ENCODE measurements around the gene NFATC4.
"Not testable (repeated sequence)": the region's sequence is repeated elsewhere in the genome, so short reads cannot be mapped to it uniquely, and the experiment has no call there.

The NFATC4 gene

GRCh38 chr14:24365600-24366412 lies 2.2 kb upstream of the NFATC4 start:
- H3K36me3 ChIP-seq (ENCODE audit: insufficient read depth, low read length) = no peaks in the 10 kb centered on the region
- peaks cover 6% of the 10 kb centered on the region for H3K27me3 ChIP-seq (ENCODE audit: insufficient read depth, low read length)
- no peaks in the 10 kb centered on the region for H3K9me3 ChIP-seq (ENCODE audit: low read length)
- H3K4me3 ChIP-seq (ENCODE audit: low read length) = peak overlapping the region; percentile 83
- H3K4me1 ChIP-seq (ENCODE audit: insufficient read depth, low read length) = peaks cover 13% of the 10 kb centered on the region
- H2AFZ ChIP-seq (ENCODE audit: low read depth, low read length) = peak overlapping the region; percentile 70

DNA sequence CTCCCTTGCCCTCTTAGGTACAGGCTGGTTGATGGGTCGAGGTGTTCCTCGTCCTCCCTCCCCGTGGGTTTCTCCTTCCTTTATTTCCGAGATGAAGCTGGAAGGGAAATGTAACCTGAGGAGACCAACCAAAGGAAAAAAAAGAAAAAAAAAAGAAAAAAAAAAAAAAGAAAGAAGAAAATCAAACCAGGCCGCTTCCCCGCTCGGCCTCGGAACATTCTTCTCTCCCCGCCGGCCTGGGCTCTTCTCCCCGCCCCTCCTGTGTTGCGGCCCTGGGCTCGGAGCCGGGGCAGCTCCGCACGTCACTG lies 1.6 kb upstream of the NFATC4 start:
- H2AFZ ChIP-seq (ENCODE audit: low read depth, low read length) = peak overlapping the region; percentile 95
- no peaks in the 10 kb centered on the region for H3K9me3 ChIP-seq (ENCODE audit: low read length)
- H3K27me3 ChIP-seq (ENCODE audit: insufficient read depth, low read length) = peaks cover 6% of the 10 kb centered on the region
- H3K4me1 ChIP-seq (ENCODE audit: insufficient read depth, low read length) = peaks cover 13% of the 10 kb centered on the region
- H3K36me3 ChIP-seq (ENCODE audit: insufficient read depth, low read length) = peaks cover 2% of the 10 kb centered on the region
- peak overlapping the region; percentile 83 for H3K4me3 ChIP-seq (ENCODE audit: low read length)

GRCh38 chr14:24366721-24367513 lies 1.1 kb upstream of the NFATC4 start:
- Histone ChIP-seq H3K4me1 (ENCODE audit: insufficient read depth, low read length) (peaks cover 13% of the 10 kb centered on the region), H3K4me3 (ENCODE audit: low read length) (peak overlapping the region; percentile 83), H3K27me3 (ENCODE audit: insufficient read depth, low read length) (peaks cover 4% of the 10 kb centered on the region), H2AFZ (ENCODE audit: low read depth, low read length) (peak overlapping the region; percentile 95), H3K9me3 (ENCODE audit: low read length) (no peaks in the 10 kb centered on the region), H3K36me3 (ENCODE audit: insufficient read depth, low read length) (peaks cover 3% of the 10 kb centered on the region)

- peak overlapping the region; percentile 83 for H3K4me3 ChIP-seq (ENCODE audit: low read length)
- H2AFZ ChIP-seq (ENCODE audit: low read depth, low read length) = peak overlapping the region; percentile 85
- no peaks in the 10 kb centered on the region for H3K9me3 ChIP-seq (ENCODE audit: low read length)
- peaks cover 13% of the 10 kb centered on the region for H3K4me1 ChIP-seq (ENCODE audit: insufficient read depth, low read length)
- H3K36me3 ChIP-seq (ENCODE audit: insufficient read depth, low read length) = peaks cover 14% of the 10 kb centered on the region
- H3K27me3 ChIP-seq (ENCODE audit: insufficient read depth, low read length) = no peaks in the 10 kb centered on the region
Measured at GRCh38 chr14:24368212-24368561, 203 bp downstream of the NFATC4 start.

DNA sequence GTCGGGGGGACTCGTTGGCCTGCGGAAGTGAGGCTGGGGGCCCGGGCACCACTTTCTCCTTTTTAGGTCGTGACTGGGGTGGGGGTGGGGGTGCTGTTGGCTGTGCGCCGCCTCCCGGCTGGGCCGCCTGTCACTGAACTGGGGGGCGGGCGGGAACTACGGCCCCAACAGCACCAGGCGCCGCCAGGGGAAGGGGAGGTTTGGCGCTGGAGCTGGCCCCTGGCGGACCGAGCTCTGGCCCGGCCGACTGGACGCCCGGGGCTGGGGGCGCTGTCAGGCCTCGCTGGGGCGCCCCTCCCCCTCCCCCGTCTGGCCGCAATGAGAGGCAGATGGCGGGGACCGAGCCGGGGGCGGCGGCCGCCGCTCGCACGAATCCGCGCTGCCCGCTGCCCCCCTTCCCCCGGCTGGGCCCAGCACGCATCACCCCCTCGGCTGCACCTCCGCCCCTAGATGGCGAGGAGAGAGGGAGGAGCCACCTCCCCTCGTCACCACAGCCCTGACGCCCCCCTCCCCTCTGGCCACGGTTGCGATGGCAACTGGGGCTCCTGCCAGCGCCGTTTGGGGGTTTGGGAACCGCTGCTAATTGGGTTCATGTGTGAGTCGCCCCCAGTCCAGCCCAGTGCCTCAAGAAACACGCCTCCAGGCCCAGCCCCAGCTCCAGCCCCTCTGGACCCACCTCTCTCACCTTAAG lies 723 bp downstream of the NFATC4 start:
- Histone ChIP-seq H3K27me3 (ENCODE audit: insufficient read depth, low read length) (no peaks in the 10 kb centered on the region), H3K36me3 (ENCODE audit: insufficient read depth, low read length) (peaks cover 19% of the 10 kb centered on the region), H3K4me1 (ENCODE audit: insufficient read depth, low read length) (peaks cover 13% of the 10 kb centered on the region), H2AFZ (ENCODE audit: low read depth, low read length) (peak overlapping the region; percentile 85), H3K9me3 (ENCODE audit: low read length) (no peaks in the 10 kb centered on the region), H3K4me3 (ENCODE audit: low read length) (peak overlapping the region; percentile 83)

GRCh38 chr14:24369463-24369862 lies 1.5 kb downstream of the NFATC4 start:
- H3K36me3 ChIP-seq (ENCODE audit: insufficient read depth, low read length) = peaks cover 20% of the 10 kb centered on the region
- H3K4me3 ChIP-seq (ENCODE audit: low read length) = no peak overlapping the region
- H3K4me1 ChIP-seq (ENCODE audit: insufficient read depth, low read length) = peaks cover 13% of the 10 kb centered on the region
- H3K27me3 ChIP-seq (ENCODE audit: insufficient read depth, low read length) = no peaks in the 10 kb centered on the region
- no peak overlapping the region for H2AFZ ChIP-seq (ENCODE audit: low read depth, low read length)
- no peaks in the 10 kb centered on the region for H3K9me3 ChIP-seq (ENCODE audit: low read length)

GRCh38 chr14:24369907-24370687 lies 2.1 kb downstream of the NFATC4 start:
- Histone ChIP-seq H3K27me3 (ENCODE audit: insufficient read depth, low read length) (no peaks in the 10 kb centered on the region), H3K36me3 (ENCODE audit: insufficient read depth, low read length) (peaks cover 20% of the 10 kb centered on the region), H3K9me3 (ENCODE audit: low read length) (no peaks in the 10 kb centered on the region), H3K4me3 (ENCODE audit: low read length) (no peak overlapping the region), H3K4me1 (ENCODE audit: insufficient read depth, low read length) (peaks cover 13% of the 10 kb centered on the region), H2AFZ (ENCODE audit: low read depth, low read length) (no peak overlapping the region)

DNA sequence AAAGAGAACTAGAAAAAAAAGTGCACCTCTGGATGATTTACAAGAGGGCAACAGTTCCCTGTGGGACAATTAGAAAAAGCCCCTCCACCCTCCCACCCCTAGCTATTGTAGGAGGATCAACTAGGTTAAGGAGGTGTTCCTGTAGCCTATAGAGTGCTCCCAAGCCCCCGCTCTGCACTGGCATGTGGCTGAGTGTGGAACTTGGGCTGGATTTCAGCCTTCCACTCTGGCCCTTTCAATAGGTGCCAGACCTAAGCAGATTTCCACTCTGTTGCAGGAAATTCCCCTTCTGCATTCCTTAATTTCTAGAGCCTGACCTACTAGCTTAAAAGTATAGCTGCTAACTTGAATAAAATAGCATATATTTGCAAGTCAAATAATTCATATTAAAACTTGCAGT lies 2.8 kb downstream of the NFATC4 start:
- Histone ChIP-seq H3K4me1 (ENCODE audit: insufficient read depth, low read length) (peaks cover 12% of the 10 kb centered on the region), H2AFZ (ENCODE audit: low read depth, low read length) (no peak overlapping the region), H3K36me3 (ENCODE audit: insufficient read depth, low read length) (peaks cover 20% of the 10 kb centered on the region), H3K4me3 (ENCODE audit: low read length) (no peak overlapping the region), H3K27me3 (ENCODE audit: insufficient read depth, low read length) (no peaks in the 10 kb centered on the region), H3K9me3 (ENCODE audit: low read length) (no peaks in the 10 kb centered on the region)

DNA sequence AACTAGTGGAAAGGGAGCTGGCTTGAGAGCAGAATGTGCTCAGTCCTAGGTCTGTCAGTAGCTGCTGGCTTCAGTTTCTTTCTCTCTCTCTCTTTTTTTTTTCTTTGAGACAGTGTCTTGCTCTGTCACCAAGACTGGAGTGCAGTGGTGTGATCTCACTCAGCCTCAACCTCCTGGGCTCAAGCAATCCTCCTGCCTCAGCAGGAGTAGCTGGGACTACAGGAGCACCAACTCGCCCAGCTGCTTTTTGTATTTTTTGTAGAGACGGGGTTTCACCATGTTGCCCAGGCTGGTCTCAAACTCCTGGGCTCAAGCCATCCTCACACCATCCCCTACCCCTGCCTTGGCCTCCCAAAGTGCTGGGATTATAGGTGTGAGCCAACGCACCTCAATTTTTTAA lies 3.6 kb downstream of the NFATC4 start:
- H3K36me3 ChIP-seq (ENCODE audit: insufficient read depth, low read length) = peaks cover 24% of the 10 kb centered on the region
- not testable (repeated sequence) for H3K4me3 ChIP-seq (ENCODE audit: low read length)

DNA sequence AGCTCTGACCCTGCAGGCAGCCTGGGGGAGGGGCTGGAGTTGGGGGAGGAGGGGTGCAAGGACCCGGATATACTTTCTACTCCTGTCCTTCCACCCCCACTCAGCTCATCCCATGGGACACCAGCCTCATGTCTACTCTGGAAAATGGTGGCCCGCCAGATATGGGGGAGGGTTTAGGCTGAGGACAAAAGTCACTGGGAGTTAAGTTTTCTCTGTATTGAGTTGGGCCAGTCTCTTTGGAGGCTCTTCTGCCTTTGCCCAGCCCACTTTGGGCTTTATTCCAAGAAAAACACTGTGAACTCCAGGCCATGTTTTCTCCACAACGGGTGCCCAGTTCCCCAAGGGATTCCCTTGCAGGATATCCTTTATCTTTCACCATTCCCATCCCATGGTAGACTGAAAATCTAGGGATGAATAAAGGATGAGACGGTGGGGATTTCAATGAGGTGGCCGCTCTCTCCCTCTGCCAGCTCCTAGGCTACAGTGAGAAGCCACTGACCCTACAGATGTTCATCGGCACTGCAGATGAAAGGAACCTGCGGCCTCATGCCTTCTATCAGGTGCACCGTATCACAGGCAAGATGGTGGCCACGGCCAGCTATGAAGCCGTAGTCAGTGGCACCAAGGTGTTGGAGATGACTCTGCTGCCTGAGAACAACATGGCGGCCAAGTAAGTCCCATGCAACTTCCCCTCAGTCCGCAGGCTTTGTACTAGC lies 4.9 kb downstream of the NFATC4 start:
- Histone ChIP-seq H3K36me3 (ENCODE audit: insufficient read depth, low read length) (peaks cover 30% of the 10 kb centered on the region), H3K4me1 (ENCODE audit: insufficient read depth, low read length) (peaks cover 8% of the 10 kb centered on the region), H3K4me3 (ENCODE audit: low read length) (no peak overlapping the region), H2AFZ (ENCODE audit: low read depth, low read length) (no peak overlapping the region), H3K9me3 (ENCODE audit: low read length) (no peaks in the 10 kb centered on the region), H3K27me3 (ENCODE audit: insufficient read depth, low read length) (no peaks in the 10 kb centered on the region)

More for the DNA sequence above, 3.6 kb downstream of the NFATC4 start:
- H3K27me3 ChIP-seq (ENCODE audit: insufficient read depth, low read length); H3K4me1 ChIP-seq (ENCODE audit: insufficient read depth, low read length); H3K9me3 ChIP-seq (ENCODE audit: low read length); H2AFZ ChIP-seq (ENCODE audit: low read depth, low read length): not testable (repeated sequence)

GRCh38 chr14:24376448-24377070 lies 8.6 kb downstream of the NFATC4 start:
- no peak overlapping the region for H2AFZ ChIP-seq (ENCODE audit: low read depth, low read length)
- no peak overlapping the region for H3K4me3 ChIP-seq (ENCODE audit: low read length)
- no peaks in the 10 kb centered on the region for H3K4me1 ChIP-seq (ENCODE audit: insufficient read depth, low read length)
- peaks cover 3% of the 10 kb centered on the region for H3K27me3 ChIP-seq (ENCODE audit: insufficient read depth, low read length)
- H3K9me3 ChIP-seq (ENCODE audit: low read length) = no peaks in the 10 kb centered on the region
- H3K36me3 ChIP-seq (ENCODE audit: insufficient read depth, low read length) = peaks cover 28% of the 10 kb centered on the region

GRCh38 chr14:24377126-24377525 lies 9.1 kb downstream of the NFATC4 start:
- Histone ChIP-seq H3K9me3 (ENCODE audit: low read length) (no peaks in the 10 kb centered on the region), H2AFZ (ENCODE audit: low read depth, low read length) (no peak overlapping the region), H3K27me3 (ENCODE audit: insufficient read depth, low read length) (peaks cover 4% of the 10 kb centered on the region), H3K4me3 (ENCODE audit: low read length) (no peak overlapping the region), H3K36me3 (ENCODE audit: insufficient read depth, low read length) (peaks cover 26% of the 10 kb centered on the region), H3K4me1 (ENCODE audit: insufficient read depth, low read length) (no peaks in the 10 kb centered on the region)
